ENCODE data around the gene MCM9. TPM values are rescaled to one million over a fixed set of nuclear protein-coding genes. Genes with fewer than 3 reads are reported as not detected.

The MCM9 gene
- total RNA-seq, 4 donors from 2014 or later, result 11.2 to 18.0 (median 17.4) TPM

GRCh38 chr6:118974790-118975189 lies 39.8 kb upstream of the MCM9 start:
- no peaks in the 10 kb centered on the region for H3K4me1 ChIP-seq
- no peaks in the 10 kb centered on the region for H3K27me3 ChIP-seq
- no peak overlapping the region for H3K27ac ChIP-seq
- H3K4me3 ChIP-seq, result no peak overlapping the region
- peaks cover 0 to 8% (median 0%) of the 10 kb centered on the region in 3 donors for H3K36me3 ChIP-seq
- 83 to 86% methylated on average over 1 of the region's 1 CpG for WGBS, 2 donors
- DNase-seq (ENCODE audit: low spot score in 2 of 2), result no peak
- H3K9me3 ChIP-seq, result no peaks in the 10 kb centered on the region
- TF ChIP-seq POLR2A (IDR thresholded peaks at IDR 0.05), result no peak
- TF ChIP-seq EP300 (IDR thresholded peaks at IDR 0.05), result no peak

- Histone ChIP-seq H3K36me3 (no peaks in the 10 kb centered on the region), H3K4me3 (no peak overlapping the region), H3K9me3 (no peaks in the 10 kb centered on the region), H3K4me1 (peaks cover 0 to 3% (median 0%) of the 10 kb centered on the region in 4 donors), H3K27me3 (no peaks in the 10 kb centered on the region), H3K27ac (no peak overlapping the region)
- no peak for TF ChIP-seq EP300 (IDR thresholded peaks at IDR 0.05)
- TF ChIP-seq CTCF (IDR thresholded peaks at IDR 0.05), result no peak
- TF ChIP-seq POLR2A (IDR thresholded peaks at IDR 0.05), result no peak
- DNase-seq (ENCODE audit: low spot score in 2 of 2), result no peak
- WGBS, 2 donors, result 98% methylated on average over 1 of the region's 1 CpG
These were observed 36.7 kb upstream of the MCM9 start for GRCh38 chr6:118971682-118972081.

- 95 to 96% methylated on average over 3 of the region's 3 CpGs for WGBS, 2 donors
- TF ChIP-seq POLR2A (IDR thresholded peaks at IDR 0.05) (no peak), CTCF (IDR thresholded peaks at IDR 0.05) (no peak), EP300 (IDR thresholded peaks at IDR 0.05) (no peak)
- Histone ChIP-seq H3K9me3 (no peaks in the 10 kb centered on the region), H3K27ac (no peak overlapping the region), H3K36me3 (no peaks in the 10 kb centered on the region), H3K4me1 (peaks cover 0 to 3% (median 0%) of the 10 kb centered on the region in 4 donors), H3K4me3 (no peak overlapping the region), H3K27me3 (no peaks in the 10 kb centered on the region)
- no peak for DNase-seq (ENCODE audit: low spot score in 2 of 2)
These were observed 35.9 kb upstream of the MCM9 start for GRCh38 chr6:118970866-118971265.

- Histone ChIP-seq H3K27me3 (no peaks in the 10 kb centered on the region), H3K27ac (no peak overlapping the region), H3K36me3 (no peaks in the 10 kb centered on the region), H3K4me3 (no peak overlapping the region), H3K4me1 (peaks cover 0 to 3% (median 0%) of the 10 kb centered on the region in 4 donors), H3K9me3 (no peaks in the 10 kb centered on the region)
- no peak for TF ChIP-seq POLR2A (IDR thresholded peaks at IDR 0.05)
- TF ChIP-seq EP300 (IDR thresholded peaks at IDR 0.05), result no peak
- peak in 3 of 5 experiments; percentile 19 to 51 (median 28) for TF ChIP-seq CTCF (IDR thresholded peaks at IDR 0.05)
- whole genome bisulfite sequencing, 2 donors, result 10 to 15% methylated on average over 2 of the region's 2 CpGs
- DNase-seq (ENCODE audit: low spot score in 2 of 2), result no peak
These were observed 33.5 kb upstream of the MCM9 start for GRCh38 chr6:118968416-118968815.

GRCh38 chr6:118967239-118967638 lies 32.3 kb upstream of the MCM9 start:
- Histone ChIP-seq H3K27ac (no peak overlapping the region), H3K4me1 (peaks cover 0 to 3% (median 0%) of the 10 kb centered on the region in 4 donors), H3K9me3 (no peaks in the 10 kb centered on the region), H3K36me3 (no peaks in the 10 kb centered on the region), H3K27me3 (no peaks in the 10 kb centered on the region), H3K4me3 (no peak overlapping the region)
- TF ChIP-seq EP300 (IDR thresholded peaks at IDR 0.05), result no peak
- no peak for TF ChIP-seq CTCF (IDR thresholded peaks at IDR 0.05)
- no peak for TF ChIP-seq POLR2A (IDR thresholded peaks at IDR 0.05)
- 75 to 84% methylated on average over 2 of the region's 2 CpGs for WGBS, 2 donors
- no peak for DNase-seq (ENCODE audit: low spot score in 2 of 2)
